Heart left ventricle (tissue), 13 donors: ENCODE data around the gene TUT7.

Experiments used
- CTCF ChIP-seq, 12 donors: fragments of 200-600 bp; sonication (generic) in 4 of 12; IDR thresholded peaks; one replicate each; pipeline versions ENCODE4 v1.5.0 to v1.8.0; 2018 to 2022; ENCODE audit warnings: antibody characterized with exemption in 12 of 12, mild to moderate bottlenecking in 5 of 12
- POLR2A ChIP-seq, 2 donors: fragments of 450-650 bp; IDR thresholded peaks; one replicate each; pipeline ENCODE4 v1.6.1; 2017; ENCODE audit warnings: antibody characterized with exemption in 2 of 2, mild to moderate bottlenecking in 2 of 2, moderate library complexity in 2 of 2
- donor health status: ischemic (EF 13 %, LVEDD 7.1; RV severe dilation, severe dysfunction).
- donor health status: DM: no; HTN: yes; CAD: no.
- donor health status: DM: no; HTN: no; CAD: no.
- donor health status: ischemic (EF 25% LVEDD 6.9; RV normal size, moderate dysfunction).
- donor health status: ischemic (EF 25% LVEDD 5.7; RV mildly dilated, moderate dysfunction).
- donor health status: ischemic (EF 35%, LVEDD 5.7; RV mildly dilated, moderate dysfunction).
- donor health status: nonischemic (EF 11% LVEDD 7.7; RV severe dilation, severe dysfunction).
- donor health status: DM: yes; HTN: yes; CAD: no.
- donor health status: PGD.
- donor health status: ischemic (EF 29% LVEDD 5.4; RV normal size, mild dysfunction).
- donor health status: nonischemic (EF 23%, LVEDD 6.1; RV moderate dilation, normal function).

- no peak for TF ChIP-seq POLR2A (IDR thresholded peaks at IDR 0.05)
- TF ChIP-seq CTCF (IDR thresholded peaks at IDR 0.05), result no peak
Measured at GRCh38 chr9:86304236-86304730, 49.9 kb downstream of the TUT7 start.
